ENCODE data around the gene CREB5.

GRCh38 chr7:28588602-28589001, 176.3 kb downstream of the CREB5 start:
- TF ChIP-seq EP300 (IDR thresholded peaks at IDR 0.05) (no peak), POLR2A (IDR thresholded peaks at IDR 0.05) (no peak)
- TF ChIP-seq, protein P1, sequence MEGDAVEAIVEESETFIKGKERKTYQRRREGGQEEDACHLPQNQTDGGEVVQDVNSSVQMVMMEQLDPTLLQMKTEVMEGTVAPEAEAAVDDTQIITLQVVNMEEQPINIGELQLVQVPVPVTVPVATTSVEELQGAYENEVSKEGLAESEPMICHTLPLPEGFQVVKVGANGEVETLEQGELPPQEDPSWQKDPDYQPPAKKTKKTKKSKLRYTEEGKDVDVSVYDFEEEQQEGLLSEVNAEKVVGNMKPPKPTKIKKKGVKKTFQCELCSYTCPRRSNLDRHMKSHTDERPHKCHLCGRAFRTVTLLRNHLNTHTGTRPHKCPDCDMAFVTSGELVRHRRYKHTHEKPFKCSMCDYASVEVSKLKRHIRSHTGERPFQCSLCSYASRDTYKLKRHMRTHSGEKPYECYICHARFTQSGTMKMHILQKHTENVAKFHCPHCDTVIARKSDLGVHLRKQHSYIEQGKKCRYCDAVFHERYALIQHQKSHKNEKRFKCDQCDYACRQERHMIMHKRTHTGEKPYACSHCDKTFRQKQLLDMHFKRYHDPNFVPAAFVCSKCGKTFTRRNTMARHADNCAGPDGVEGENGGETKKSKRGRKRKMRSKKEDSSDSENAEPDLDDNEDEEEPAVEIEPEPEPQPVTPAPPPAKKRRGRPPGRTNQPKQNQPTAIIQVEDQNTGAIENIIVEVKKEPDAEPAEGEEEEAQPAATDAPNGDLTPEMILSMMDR (IDR thresholded peaks at IDR 0.05) = no peak

Data from ovary (tissue), 3 donors.